Measurements from ENCODE around the gene CROCC2.
A peak's percentile ranks its signal among the peaks of the same experiment; 100 is the strongest.

Gene CROCC2

DNA sequence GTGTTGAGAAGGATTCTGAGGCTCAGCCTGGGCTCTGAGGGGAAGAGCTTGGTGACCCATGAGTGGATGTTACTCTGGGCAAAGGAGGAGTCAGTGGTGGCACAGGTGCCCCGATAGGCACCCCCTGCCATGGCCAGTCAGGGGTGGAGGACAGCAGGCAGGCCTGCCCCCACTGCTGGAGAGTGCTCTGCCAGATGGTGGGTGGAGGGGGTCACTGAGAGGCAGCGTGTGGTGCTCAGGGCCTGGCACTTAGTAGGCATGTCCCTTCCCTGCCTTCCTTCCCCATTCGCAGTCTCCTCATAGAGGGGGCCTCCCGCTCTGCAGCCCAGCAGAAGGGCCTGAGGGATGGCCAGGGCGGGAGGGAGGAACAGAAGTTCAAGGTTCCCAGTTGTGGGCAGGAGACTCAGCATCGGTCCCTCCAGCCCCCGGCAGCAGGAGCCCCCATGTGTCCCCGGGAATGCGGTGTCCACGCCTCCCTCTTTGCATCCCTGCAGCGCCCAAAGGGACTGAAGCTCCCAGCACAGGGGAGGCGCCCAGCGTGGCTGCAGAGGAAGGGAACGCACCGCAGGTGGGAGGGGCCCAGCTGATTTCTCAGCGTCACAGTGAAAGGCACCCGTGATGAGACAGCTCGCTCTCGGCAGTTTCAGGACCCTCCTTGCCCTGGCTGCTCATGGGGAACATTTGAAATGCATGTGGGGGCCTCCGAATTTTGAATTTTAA lies 86.6 kb downstream of the CROCC2 start:
- Histone ChIP-seq H3K27me3 (peaks cover 24% of the 10 kb centered on the region), H3K36me3 (no peaks in the 10 kb centered on the region), H3K9me3 (no peaks in the 10 kb centered on the region), H3K4me1 (peaks cover 100% of the 10 kb centered on the region), H4K20me1 (no peaks in the 10 kb centered on the region), H3K4me3 (no peak overlapping the region), H3K9ac (no peak overlapping the region), H3K27ac (no peak overlapping the region), H3K4me2 (peak overlapping the region; percentile 99)
- TF ChIP-seq Cebpa-rat (IDR thresholded peaks at IDR 0.05), result no peak

DNA sequence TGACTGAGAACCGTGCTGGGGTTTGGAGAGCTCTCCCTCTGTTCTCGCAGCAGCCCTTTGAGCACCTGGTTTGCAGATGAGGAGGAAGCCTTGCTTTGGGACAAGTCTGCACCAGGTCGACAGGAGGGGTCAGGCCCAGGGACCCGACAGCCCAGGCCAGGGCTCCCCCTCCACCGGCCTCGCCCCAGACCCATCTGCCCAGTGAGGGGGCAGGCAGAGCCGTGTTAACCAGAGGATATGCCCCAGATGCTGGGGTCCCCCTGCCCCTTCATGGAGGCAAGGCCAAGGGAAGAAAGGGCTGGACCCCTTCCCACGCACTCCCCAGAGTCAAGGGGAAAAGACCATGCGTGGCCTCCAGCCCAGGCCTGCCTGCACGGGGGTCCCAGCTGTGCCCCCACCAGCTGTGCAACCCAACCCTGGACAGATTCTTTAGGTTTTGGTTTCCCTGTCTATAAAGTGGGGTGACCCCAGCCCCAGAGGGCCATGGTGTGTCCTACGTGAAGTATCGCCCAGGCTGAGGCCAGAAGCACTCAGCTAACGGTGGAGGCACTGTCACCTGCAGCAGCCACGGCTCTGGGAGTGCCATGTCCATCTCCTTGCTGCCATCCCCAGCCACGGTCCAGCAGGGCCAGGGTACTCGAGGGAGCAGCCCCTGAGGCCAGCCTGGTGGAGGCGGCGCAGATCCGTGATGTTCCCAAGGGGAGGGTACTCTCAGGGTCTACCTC lies 87.5 kb downstream of the CROCC2 start:
- no peak for TF ChIP-seq Cebpa-rat (IDR thresholded peaks at IDR 0.05)
- H3K9ac ChIP-seq, result no peak overlapping the region
- H3K27ac ChIP-seq, result no peak overlapping the region
- peaks cover 99% of the 10 kb centered on the region for H3K4me1 ChIP-seq
- no peak overlapping the region for H3K4me3 ChIP-seq
- H3K36me3 ChIP-seq, result no peaks in the 10 kb centered on the region
- H3K4me2 ChIP-seq, result peak overlapping the region; percentile 99
- no peaks in the 10 kb centered on the region for H4K20me1 ChIP-seq
- no peaks in the 10 kb centered on the region for H3K9me3 ChIP-seq
- H3K27me3 ChIP-seq, result peaks cover 33% of the 10 kb centered on the region

DNA sequence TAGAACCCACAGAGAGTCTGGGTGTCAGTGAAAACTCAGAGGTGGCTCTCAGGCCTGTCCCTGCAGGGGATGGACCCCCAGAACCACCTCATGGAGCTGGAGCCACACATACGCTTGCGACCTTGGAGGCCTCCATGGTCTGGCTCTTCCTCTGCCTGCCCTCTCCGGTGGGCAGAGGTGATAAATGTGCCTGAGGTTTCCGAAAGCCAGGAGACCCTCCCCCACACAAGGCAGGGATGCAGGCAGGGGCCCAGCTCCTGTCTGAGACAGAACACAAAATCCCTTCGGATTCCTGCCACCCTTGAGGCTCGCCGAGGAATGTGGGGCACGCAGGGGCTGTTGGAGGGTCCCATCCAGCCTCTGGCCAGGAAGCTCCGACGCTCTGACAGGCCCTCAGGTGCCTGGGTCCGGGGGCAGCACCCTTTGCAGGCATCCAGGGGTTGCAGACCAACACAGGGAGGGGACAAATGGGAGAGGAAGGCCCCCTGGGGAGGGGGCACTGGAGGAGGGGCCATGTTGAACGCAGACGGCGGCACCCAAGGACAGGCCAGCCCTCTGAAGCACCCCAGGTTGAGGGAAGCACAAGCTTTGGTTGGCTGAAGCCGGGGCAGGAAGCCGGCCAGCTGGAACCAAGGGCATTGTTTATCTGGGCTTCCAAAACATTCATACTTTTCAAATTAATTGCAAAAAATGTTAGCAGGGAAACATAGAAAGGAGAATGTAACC lies 88.2 kb downstream of the CROCC2 start:
- Histone ChIP-seq H3K36me3 (no peaks in the 10 kb centered on the region), H3K4me2 (peak overlapping the region; percentile 99)
- TF ChIP-seq Cebpa-rat (IDR thresholded peaks at IDR 0.05), result no peak

DNA sequence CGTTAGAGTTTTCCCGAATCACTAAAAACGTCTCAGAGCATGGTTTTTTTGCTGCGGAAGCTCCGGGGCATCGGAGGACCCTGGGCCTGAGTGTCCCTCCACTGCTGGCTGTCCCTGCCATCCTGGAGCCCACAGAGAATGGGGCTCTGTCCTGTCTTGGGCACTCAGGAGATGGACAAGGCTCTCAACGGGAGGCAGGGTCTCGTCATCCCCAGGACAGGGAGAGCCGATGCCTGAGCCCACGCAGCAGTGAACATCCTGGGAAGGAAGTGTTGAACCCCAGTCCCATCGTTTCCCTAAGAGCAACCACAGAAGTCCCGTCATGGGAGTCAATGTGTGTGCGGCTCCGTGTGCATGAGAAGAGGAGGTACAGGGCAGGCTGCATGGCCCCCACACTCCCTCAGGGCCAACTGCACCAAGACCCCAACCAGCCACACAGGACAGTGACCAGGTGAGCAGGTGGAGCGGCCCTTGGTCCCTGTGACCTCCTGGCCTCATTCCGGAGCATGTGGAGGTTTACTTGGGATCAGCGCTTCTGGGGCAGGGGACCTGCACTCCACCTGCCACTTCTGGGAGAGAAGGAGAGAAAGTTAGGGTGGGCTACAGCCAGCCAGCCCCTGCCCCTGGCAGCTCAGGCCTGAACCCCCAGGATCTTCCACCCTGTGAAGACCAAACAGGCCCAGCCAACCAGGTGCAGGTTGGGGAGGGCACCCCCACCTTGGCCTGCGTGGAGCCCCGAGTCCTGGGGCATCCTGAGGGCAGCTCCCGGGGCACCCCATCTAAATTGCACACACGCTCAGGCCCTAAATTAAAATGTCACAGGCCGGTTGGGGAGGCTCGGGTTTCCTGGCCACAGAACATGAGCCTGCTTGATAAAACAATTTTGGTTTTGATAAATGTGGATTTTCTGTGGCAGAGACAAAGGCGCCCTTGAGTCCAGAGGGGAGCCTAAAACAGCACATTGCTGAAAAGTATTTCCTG lies 89.2 kb downstream of the CROCC2 start:
- TF ChIP-seq Cebpa-rat (IDR thresholded peaks at IDR 0.05), result no peak
- Histone ChIP-seq H3K36me3 (no peaks in the 10 kb centered on the region), H3K27ac (peak overlapping the region; percentile 39; the same call in 1 of the 2 replicates), H3K9ac (peak overlapping the region; percentile 48; the same call in 1 of the 2 replicates), H4K20me1 (peaks cover 15% of the 10 kb centered on the region), H3K27me3 (peaks cover 50% of the 10 kb centered on the region), H3K9me3 (no peaks in the 10 kb centered on the region), H3K4me2 (peak overlapping the region; percentile 99), H3K4me1 (peaks cover 93% of the 10 kb centered on the region), H3K4me3 (no peak overlapping the region; the same call in 1 of the 2 replicates)

More for the DNA sequence above, 88.2 kb downstream of the CROCC2 start:
- H3K9me3 ChIP-seq, result no peaks in the 10 kb centered on the region
- no peak overlapping the region for H3K9ac ChIP-seq
- peaks cover 40% of the 10 kb centered on the region for H3K27me3 ChIP-seq
- peaks cover 5% of the 10 kb centered on the region for H4K20me1 ChIP-seq
- peaks cover 99% of the 10 kb centered on the region for H3K4me1 ChIP-seq
- H3K27ac ChIP-seq, result no peak overlapping the region
- no peak overlapping the region for H3K4me3 ChIP-seq

DNA sequence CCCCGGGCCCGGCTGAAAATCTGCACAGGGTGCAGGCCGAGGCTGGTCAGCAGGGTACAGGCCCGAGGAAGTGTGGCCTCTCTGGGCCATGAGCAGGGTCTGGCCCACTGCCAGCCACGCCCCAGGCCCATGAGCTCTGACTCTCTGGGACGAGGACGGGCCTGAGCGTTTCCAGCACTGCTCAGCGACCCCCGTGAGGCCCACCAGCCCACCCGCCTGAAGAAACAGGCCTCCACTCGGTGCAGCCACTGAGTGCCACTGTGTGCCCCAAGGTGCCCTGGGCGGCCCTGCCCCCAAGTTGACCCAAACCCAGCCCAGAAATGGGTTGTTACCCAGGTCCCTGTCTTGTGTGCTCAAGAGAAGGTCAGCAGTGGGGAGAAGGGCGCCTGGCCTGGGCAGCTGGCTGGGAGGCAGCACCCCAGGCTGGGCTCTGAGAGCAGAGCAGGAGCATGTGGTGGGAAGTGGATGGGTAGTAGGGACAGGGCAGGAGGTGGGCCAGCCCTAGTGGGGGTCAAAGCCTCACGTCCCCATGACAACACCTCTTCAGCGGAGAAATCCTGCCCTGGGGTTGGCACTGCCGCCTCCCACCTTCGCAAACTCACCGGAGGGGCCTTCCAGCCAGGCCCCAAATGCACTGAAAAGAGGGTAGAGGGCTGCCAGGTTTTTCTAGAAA lies 90.2 kb downstream of the CROCC2 start:
- no peaks in the 10 kb centered on the region for H3K9me3 ChIP-seq
- H3K27ac ChIP-seq, result peak overlapping the region; percentile 62

DNA sequence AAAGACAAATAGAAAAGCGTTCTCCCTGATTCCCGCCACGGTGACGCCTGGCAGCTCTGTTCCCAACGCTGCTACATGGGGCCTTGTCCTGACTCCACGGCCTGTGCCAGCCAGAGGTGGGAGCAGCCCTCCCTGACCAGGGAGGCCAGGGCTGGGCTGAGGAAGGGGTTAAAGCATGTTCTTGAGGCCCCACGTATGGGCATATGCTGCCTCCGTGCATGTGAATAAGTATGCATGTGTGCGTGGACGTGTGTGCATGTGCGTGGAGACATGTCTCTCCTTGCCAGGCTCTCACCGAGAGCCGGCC lies 90.7 kb downstream of the CROCC2 start:
- H3K27ac ChIP-seq, result no peak overlapping the region
- H4K20me1 ChIP-seq, result peaks cover 16% of the 10 kb centered on the region
- H3K4me2 ChIP-seq, result peak overlapping the region; percentile 99
- H3K9me3 ChIP-seq, result no peaks in the 10 kb centered on the region
- no peaks in the 10 kb centered on the region for H3K36me3 ChIP-seq
- no peak overlapping the region for H3K9ac ChIP-seq
- H3K4me1 ChIP-seq, result peaks cover 79% of the 10 kb centered on the region
- H3K27me3 ChIP-seq, result peaks cover 57% of the 10 kb centered on the region
- no peak for TF ChIP-seq Cebpa-rat (IDR thresholded peaks at IDR 0.05)
- no peak overlapping the region for H3K4me3 ChIP-seq

More for the DNA sequence above, 90.2 kb downstream of the CROCC2 start:
- Histone ChIP-seq H3K4me3 (no peak overlapping the region), H3K4me1 (peaks cover 84% of the 10 kb centered on the region), H4K20me1 (peaks cover 16% of the 10 kb centered on the region), H3K9ac (peak overlapping the region; percentile 48; the same call in 1 of the 2 replicates), H3K36me3 (no peaks in the 10 kb centered on the region), H3K4me2 (peak overlapping the region; percentile 99), H3K27me3 (peaks cover 57% of the 10 kb centered on the region)
- TF ChIP-seq Cebpa-rat (IDR thresholded peaks at IDR 0.05), result no peak

DNA sequence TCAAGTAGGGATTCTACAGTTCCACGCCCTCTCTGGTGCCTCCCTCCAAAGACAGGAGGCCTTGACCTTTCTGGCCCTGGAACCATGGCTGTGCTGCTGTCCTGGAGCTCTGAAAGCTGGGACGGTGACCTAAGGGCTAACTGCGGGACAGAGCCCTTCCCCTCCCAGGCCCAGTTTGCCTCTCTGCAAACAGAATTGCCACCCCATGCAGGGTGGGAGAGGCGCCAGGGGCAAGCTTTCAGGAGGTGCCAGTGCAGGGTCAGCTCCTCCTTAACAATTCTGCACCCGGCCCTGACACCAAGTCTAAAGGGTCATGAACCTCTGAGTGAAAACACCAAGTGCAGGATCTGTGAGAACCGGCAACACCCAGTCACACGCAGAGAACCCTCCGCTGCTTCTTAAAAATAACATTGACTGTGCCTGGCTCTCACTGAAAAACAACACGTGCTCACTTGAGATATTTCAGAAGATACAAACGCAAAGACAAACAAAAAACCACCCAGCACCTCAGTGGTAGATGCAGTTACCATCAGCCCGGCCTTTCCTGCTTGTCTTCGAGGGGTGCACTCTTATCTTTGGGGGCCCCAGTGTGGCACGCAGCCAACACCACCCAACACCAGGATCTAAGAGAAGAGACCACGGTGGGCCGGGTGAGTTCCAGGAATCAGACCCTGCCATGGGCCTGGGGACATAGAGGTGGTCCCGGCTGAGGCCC lies 91.2 kb downstream of the CROCC2 start:
- peak overlapping the region; percentile 70; the same call in 1 of the 2 replicates for H3K4me3 ChIP-seq
- TF ChIP-seq Cebpa-rat (IDR thresholded peaks at IDR 0.05), result no peak
- H3K4me1 ChIP-seq, result peaks cover 74% of the 10 kb centered on the region
- peaks cover 57% of the 10 kb centered on the region for H3K27me3 ChIP-seq
- H4K20me1 ChIP-seq, result peaks cover 16% of the 10 kb centered on the region
- no peak overlapping the region for H3K27ac ChIP-seq
- H3K36me3 ChIP-seq, result no peaks in the 10 kb centered on the region
- peak overlapping the region; percentile 99 for H3K4me2 ChIP-seq
- H3K9me3 ChIP-seq, result no peaks in the 10 kb centered on the region
- H3K9ac ChIP-seq, result no peak overlapping the region; the same call in 1 of the 2 replicates

Data from BLaER1 (cell line).